ENCODE measurements around the gene SEMA4B. TPM values are rescaled to one million over a fixed set of nuclear protein-coding genes. Genes with fewer than 3 reads are reported as not detected.
A peak's percentile ranks its signal among the peaks of the same experiment; 100 is the strongest.

Gene SEMA4B
- total and polyA plus RNA-seq, 2 donors (not counting 1 experiment from before 2014, with no cell fraction given) = 285 to 336 TPM

- Mint-ChIP-seq H3K27ac (peak overlapping the region; percentile 79), H3K4me3 (peak overlapping the region; percentile 64), H3K9me3 (ENCODE audit: insufficient read depth) (no peaks in the 10 kb centered on the region), H3K27me3 (no peaks in the 10 kb centered on the region), H3K4me1 (peaks cover 83% of the 10 kb centered on the region)
- intact Hi-C loops (cut with micrococcal nuclease) = no loop called here
- Histone ChIP-seq H3K9me3 (ENCODE audit: control extremely low read depth in 1 of 3, control insufficient read depth in 2 of 3, insufficient read depth in 1 of 3, low read length in 2 of 3) (no peaks in the 10 kb centered on the region), H4K20me1 (ENCODE audit: control insufficient read depth, insufficient read depth, low read length, poor library complexity, severe bottlenecking) (peaks cover 91% of the 10 kb centered on the region), H3K4me3 (ENCODE audit: control extremely low read depth in 1 of 5, extremely low read depth in 1 of 5, insufficient read depth in 1 of 5, low read depth in 2 of 5, low read length in 4 of 5) (no peak overlapping the region), H2AFZ (ENCODE audit: insufficient read depth, low read depth, low read length, poor library complexity, severe bottlenecking) (no peak overlapping the region), H3K79me2 (ENCODE audit: control insufficient read depth, insufficient read depth, low read length) (peaks cover 100% of the 10 kb centered on the region), H3K4me1 (ENCODE audit: control insufficient read depth in 2 of 2, insufficient read depth in 2 of 2, low read length in 2 of 2) (peaks cover 77 to 90% of the 10 kb centered on the region in 2 donors), H3K9ac (ENCODE audit: low read length) (no peak overlapping the region), H3K27me3 (replicated peaks in 1 of 4; ENCODE audit: control extremely low read depth in 1 of 4, control insufficient read depth in 3 of 4, insufficient read depth in 4 of 4, low read length in 3 of 4) (no peaks in the 10 kb centered on the region), H3K27ac (ENCODE audit: low read length in 2 of 2) (peak overlapping the region in 1 of 2 donors; percentile 72), H3K4me2 (replicated peaks; ENCODE audit: low read depth, low read length, poor library complexity, severe bottlenecking) (peak overlapping the region; percentile 34), H3K36me3 (replicated peaks in 1 of 2; ENCODE audit: control extremely low read depth in 1 of 2, control insufficient read depth in 1 of 2, extremely low read depth in 1 of 2, insufficient read depth in 2 of 2, low read length in 1 of 2) (peaks cover 2 to 72% of the 10 kb centered on the region in 2 experiments)
- ChIA-PET CTCF (interaction anchor here (1.0 to 9.6 kb wide), 5 partner anchors 11 to 43 kb away, joined by 3 to 169 read pairs (median 9); no protein-coding TSS in a partner anchor), POLR2A (interaction anchor here (0.5 to 10.5 kb wide), 5 partner anchors 9 to 796 kb away, joined by 3 to 150 read pairs (median 7); no protein-coding TSS in a partner anchor)
- ATAC-seq (ENCODE audit: low read depth) = no peak
- WGBS (ENCODE audit: insufficient coverage) = 81% methylated on average over 8 of the region's 10 CpGs
- no peak for TF ChIP-seq EZH2 (IDR thresholded peaks at IDR 0.05; ENCODE audit: borderline replicate concordance, insufficient read depth, low read depth, low read length, poor library complexity, severe bottlenecking)
- TF ChIP-seq, protein P1, sequence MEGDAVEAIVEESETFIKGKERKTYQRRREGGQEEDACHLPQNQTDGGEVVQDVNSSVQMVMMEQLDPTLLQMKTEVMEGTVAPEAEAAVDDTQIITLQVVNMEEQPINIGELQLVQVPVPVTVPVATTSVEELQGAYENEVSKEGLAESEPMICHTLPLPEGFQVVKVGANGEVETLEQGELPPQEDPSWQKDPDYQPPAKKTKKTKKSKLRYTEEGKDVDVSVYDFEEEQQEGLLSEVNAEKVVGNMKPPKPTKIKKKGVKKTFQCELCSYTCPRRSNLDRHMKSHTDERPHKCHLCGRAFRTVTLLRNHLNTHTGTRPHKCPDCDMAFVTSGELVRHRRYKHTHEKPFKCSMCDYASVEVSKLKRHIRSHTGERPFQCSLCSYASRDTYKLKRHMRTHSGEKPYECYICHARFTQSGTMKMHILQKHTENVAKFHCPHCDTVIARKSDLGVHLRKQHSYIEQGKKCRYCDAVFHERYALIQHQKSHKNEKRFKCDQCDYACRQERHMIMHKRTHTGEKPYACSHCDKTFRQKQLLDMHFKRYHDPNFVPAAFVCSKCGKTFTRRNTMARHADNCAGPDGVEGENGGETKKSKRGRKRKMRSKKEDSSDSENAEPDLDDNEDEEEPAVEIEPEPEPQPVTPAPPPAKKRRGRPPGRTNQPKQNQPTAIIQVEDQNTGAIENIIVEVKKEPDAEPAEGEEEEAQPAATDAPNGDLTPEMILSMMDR (IDR thresholded peaks at IDR 0.05) = no peak
- no peak for DNase-seq
Measured at GRCh38 chr15:90205050-90205848, 4.1 kb downstream of the SEMA4B start.

DNA sequence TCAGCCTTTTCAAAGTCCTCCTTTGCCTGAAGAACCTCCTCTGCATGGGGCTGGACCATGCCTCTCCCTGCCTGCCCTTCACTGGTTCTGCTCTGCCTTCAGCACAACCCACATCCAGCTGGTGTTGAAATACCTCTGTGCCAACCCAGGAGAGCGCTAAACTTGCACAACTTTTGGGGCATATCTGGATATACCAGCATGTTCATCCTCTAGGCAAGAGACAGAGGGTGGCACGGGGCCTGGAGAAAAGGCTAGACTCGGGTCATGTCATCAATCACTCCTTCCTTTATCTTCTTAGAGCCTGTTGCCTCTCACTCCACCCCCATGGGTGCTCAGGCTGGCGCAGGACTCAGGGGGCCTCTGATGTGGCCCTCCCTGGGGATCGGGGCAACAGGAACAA is 4.8 kb downstream of the SEMA4B start:
- Histone ChIP-seq H3K79me2 (ENCODE audit: control insufficient read depth, insufficient read depth, low read length) (peaks cover 100% of the 10 kb centered on the region), H3K4me3 (ENCODE audit: control extremely low read depth in 1 of 5, extremely low read depth in 1 of 5, insufficient read depth in 1 of 5, low read depth in 2 of 5, low read length in 4 of 5) (no peak overlapping the region), H3K36me3 (replicated peaks in 1 of 2; ENCODE audit: control extremely low read depth in 1 of 2, control insufficient read depth in 1 of 2, extremely low read depth in 1 of 2, insufficient read depth in 2 of 2, low read length in 1 of 2) (peaks cover 2 to 78% of the 10 kb centered on the region in 2 experiments), H3K9ac (ENCODE audit: low read length) (no peak overlapping the region), H4K20me1 (ENCODE audit: control insufficient read depth, insufficient read depth, low read length, poor library complexity, severe bottlenecking) (peaks cover 96% of the 10 kb centered on the region), H3K27ac (ENCODE audit: low read length in 2 of 2) (peak overlapping the region in 1 of 2 donors; percentile 55), H2AFZ (ENCODE audit: insufficient read depth, low read depth, low read length, poor library complexity, severe bottlenecking) (no peak overlapping the region), H3K27me3 (replicated peaks in 1 of 4; ENCODE audit: control extremely low read depth in 1 of 4, control insufficient read depth in 3 of 4, insufficient read depth in 4 of 4, low read length in 3 of 4) (no peaks in the 10 kb centered on the region), H3K4me2 (replicated peaks; ENCODE audit: low read depth, low read length, poor library complexity, severe bottlenecking) (peak overlapping the region; percentile 34), H3K4me1 (ENCODE audit: control insufficient read depth in 2 of 2, insufficient read depth in 2 of 2, low read length in 2 of 2) (peaks cover 79 to 90% of the 10 kb centered on the region in 2 donors), H3K9me3 (ENCODE audit: control extremely low read depth in 1 of 3, control insufficient read depth in 2 of 3, insufficient read depth in 1 of 3, low read length in 2 of 3) (no peaks in the 10 kb centered on the region)
- Mint-ChIP-seq H3K9me3 (ENCODE audit: insufficient read depth) (no peaks in the 10 kb centered on the region), H3K4me1 (peaks cover 84% of the 10 kb centered on the region), H3K27me3 (no peaks in the 10 kb centered on the region), H3K4me3 (peak overlapping the region; percentile 64), H3K27ac (peak overlapping the region; percentile 79)
- POLR2A ChIA-PET = interaction anchor here (3.0 to 10.5 kb wide), 2 partner anchors 12 to 14 kb away, joined by 7 to 150 read pairs; no protein-coding TSS in a partner anchor
- WGBS (ENCODE audit: insufficient coverage) = 77% methylated on average over 5 of the region's 5 CpGs
- CTCF ChIA-PET = interaction anchor here (1.2 to 9.6 kb wide), 4 partner anchors 12 to 44 kb away, joined by 4 to 169 read pairs (median 13); no protein-coding TSS in a partner anchor
- intact Hi-C loops (cut with micrococcal nuclease) = no loop called here
- TF ChIP-seq, protein P1 (IDR thresholded peaks at IDR 0.05) = no peak
- no peak for TF ChIP-seq EZH2 (IDR thresholded peaks at IDR 0.05; ENCODE audit: borderline replicate concordance, insufficient read depth, low read depth, low read length, poor library complexity, severe bottlenecking)
- DNase-seq = no peak
- no peak for ATAC-seq (ENCODE audit: low read depth)
